Neural progenitor cell (in vitro differentiated cells): Measurements from ENCODE around the gene NPIPB4.
"Not testable (repeated sequence)": the region's sequence is repeated elsewhere in the genome, so short reads cannot be mapped to it uniquely, and the experiment has no call there.

Source experiments
- EZH2 ChIP-seq: fragments of 200-600 bp; sonication (generic); IDR thresholded peaks from 2 replicates; pipeline ENCODE4 v1.6.1; 2017; ENCODE audit warnings: antibody characterized with exemption, mild to moderate bottlenecking, moderate library complexity
- EZH2phosphoT487 ChIP-seq: fragments of 200-600 bp; sonication (generic); IDR thresholded peaks from 2 replicates; pipeline ENCODE4 v1.6.1; 2017; ENCODE audit warnings: antibody characterized with exemption
- TF ChIP-seq, protein P1 (sequence below): fragments of 200-600 bp; sonication (generic); IDR thresholded peaks from 2 replicates; pipeline ENCODE4 v1.5.1; 2017; ENCODE audit warnings: antibody characterized with exemption, mild to moderate bottlenecking

DNA sequence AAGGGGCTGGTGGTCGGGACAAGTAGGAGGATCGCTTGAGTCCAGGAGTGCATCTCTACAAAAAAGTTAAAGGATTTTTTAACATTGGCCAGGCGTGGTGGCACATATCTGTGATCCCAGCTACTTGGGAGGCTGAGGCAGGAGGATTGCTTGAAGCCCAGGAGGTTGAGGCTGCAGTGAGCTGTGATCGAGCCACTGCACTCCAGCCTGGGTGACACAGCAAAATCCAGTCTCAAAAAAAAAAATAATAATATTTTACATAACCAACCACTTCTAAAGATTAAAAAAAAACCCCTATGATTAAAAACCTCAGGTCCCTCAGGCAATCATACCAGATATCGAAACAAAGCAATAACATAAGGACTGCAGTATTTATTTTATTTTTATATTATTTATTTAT is 23.3 kb downstream of the NPIPB4 start:
- TF ChIP-seq, protein P1, sequence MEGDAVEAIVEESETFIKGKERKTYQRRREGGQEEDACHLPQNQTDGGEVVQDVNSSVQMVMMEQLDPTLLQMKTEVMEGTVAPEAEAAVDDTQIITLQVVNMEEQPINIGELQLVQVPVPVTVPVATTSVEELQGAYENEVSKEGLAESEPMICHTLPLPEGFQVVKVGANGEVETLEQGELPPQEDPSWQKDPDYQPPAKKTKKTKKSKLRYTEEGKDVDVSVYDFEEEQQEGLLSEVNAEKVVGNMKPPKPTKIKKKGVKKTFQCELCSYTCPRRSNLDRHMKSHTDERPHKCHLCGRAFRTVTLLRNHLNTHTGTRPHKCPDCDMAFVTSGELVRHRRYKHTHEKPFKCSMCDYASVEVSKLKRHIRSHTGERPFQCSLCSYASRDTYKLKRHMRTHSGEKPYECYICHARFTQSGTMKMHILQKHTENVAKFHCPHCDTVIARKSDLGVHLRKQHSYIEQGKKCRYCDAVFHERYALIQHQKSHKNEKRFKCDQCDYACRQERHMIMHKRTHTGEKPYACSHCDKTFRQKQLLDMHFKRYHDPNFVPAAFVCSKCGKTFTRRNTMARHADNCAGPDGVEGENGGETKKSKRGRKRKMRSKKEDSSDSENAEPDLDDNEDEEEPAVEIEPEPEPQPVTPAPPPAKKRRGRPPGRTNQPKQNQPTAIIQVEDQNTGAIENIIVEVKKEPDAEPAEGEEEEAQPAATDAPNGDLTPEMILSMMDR: not testable (repeated sequence)
- TF ChIP-seq EZH2, EZH2phosphoT487: not testable (repeated sequence)
